SK-N-SH (cell line): ENCODE results near the gene EPHB2. TPM values are rescaled to one million over a fixed set of nuclear protein-coding genes. Genes with fewer than 3 reads are reported as not detected.

Experiments
- CTCF ChIA-PET: fragments of 300-600, 350-600 bp; formaldehyde crosslinking; extraction: SDS; loops from one replicate; lab custom pipeline; 2021; lab: Yijun Ruan, JAX
- POLR2A ChIA-PET: fragments of 350-600 bp; sonication (Branson Sonifier 250); formaldehyde crosslinking; extraction: SDS; loops from one replicate; lab custom pipeline; 2020; ENCODE audit warnings: antibody characterized with exemption, inconsistent platforms; lab: Yijun Ruan, JAX
- DNase-seq: peaks from one replicate; pipeline ENCODE4 v3.0.0; 2012
- H2AFZ ChIP-seq: fragments of 200-600 bp; sonication (generic); 2 replicates; pipeline ENCODE4 v1.8.1; 2016; ENCODE audit warnings: antibody characterized with exemption, mild to moderate bottlenecking, low read depth
- H3F3A ChIP-seq: fragments of 200-600 bp; sonication (generic); replicated peaks from 2 replicates; pipeline ENCODE3; 2016; ENCODE audit warnings: antibody characterized with exemption, mild to moderate bottlenecking; ENCODE audit not compliant: insufficient read depth
- H3K27ac ChIP-seq, 2 experiments: fragments of 200-500 bp in 1 of 2; fragments of 200-600 bp in 1 of 2; sonication (Bioruptor generic) in 1 of 2; sonication (generic), shearing (Covaris generic) in 1 of 2; 2 replicates each; pipeline versions ENCODE4 v1.5.1 to v1.6.1; 2014 to 2016; ENCODE audit warnings: low read depth in 2 of 2, inconsistent platforms in 1 of 2, low read length in 1 of 2, mild to moderate bottlenecking in 1 of 2, mixed read lengths in 1 of 2
- H3K27me3 ChIP-seq: fragments of 200-600 bp; sonication (generic), shearing (Covaris generic); 2 replicates; pipeline ENCODE4 v1.6.1; 2016; ENCODE audit warnings: mixed run types; ENCODE audit not compliant: insufficient read depth
- H3K36me3 ChIP-seq, 2 experiments: fragments of 200-500 bp in 1 of 2; fragments of 200-600 bp in 1 of 2; sonication (Bioruptor generic) in 1 of 2; sonication (generic) in 1 of 2; replicated peaks in 1 of 2; 2 replicates each; pipeline versions ENCODE3 to v1.5.1; 2014 to 2016; ENCODE audit warnings: low read length in 1 of 2, mild to moderate bottlenecking in 1 of 2; ENCODE audit not compliant: insufficient read depth in 2 of 2, control insufficient read depth in 1 of 2
- H3K4me1 ChIP-seq, 2 experiments: fragments of 200-500 bp in 1 of 2; fragments of 200-600 bp in 1 of 2; sonication (Bioruptor generic) in 1 of 2; sonication (generic), shearing (Covaris generic) in 1 of 2; 2 replicates each; pipeline versions ENCODE4 v1.5.1 to v1.6.1; 2014 to 2016; ENCODE audit warnings: low read depth in 1 of 2, low read length in 1 of 2, mixed run types in 1 of 2; ENCODE audit not compliant: insufficient read depth in 2 of 2, control insufficient read depth in 1 of 2
- H3K4me2 ChIP-seq: fragments of 200-600 bp; sonication (generic), shearing (Covaris generic); 2 replicates; pipeline ENCODE4 v1.6.1; 2017; ENCODE audit warnings: mixed run types
- H3K4me3 ChIP-seq, 2 experiments: fragments of 200-500 bp in 1 of 2; fragments of 200-600 bp in 1 of 2; sonication (Bioruptor generic) in 1 of 2; sonication (generic), shearing (Covaris generic) in 1 of 2; 2 replicates each; pipeline versions ENCODE4 v1.5.1 to v1.8.1; 2014 to 2016; ENCODE audit warnings: low read depth in 2 of 2, inconsistent platforms in 1 of 2, low read length in 1 of 2, mild to moderate bottlenecking in 1 of 2, mixed read lengths in 1 of 2, moderate library complexity in 1 of 2
- H3K79me2 ChIP-seq: fragments of 200-600 bp; sonication (generic); 2 replicates; pipeline ENCODE4 v1.8.1; 2017; ENCODE audit warnings: mild to moderate bottlenecking; ENCODE audit not compliant: insufficient read depth
- H3K9ac ChIP-seq: fragments of 200-600 bp; sonication (generic); 2 replicates; pipeline ENCODE4 v1.6.1; 2017; ENCODE audit warnings: mixed run types
- H3K9me2 ChIP-seq: fragments of 200-600 bp; sonication (generic); 2 replicates; pipeline ENCODE4 v1.6.1; 2017; ENCODE audit warnings: mixed run types
- H3K9me3 ChIP-seq: fragments of 200-600 bp; sonication (generic); 2 replicates; pipeline ENCODE4 v1.6.1; 2017; ENCODE audit warnings: mixed run types, mild to moderate bottlenecking, moderate library complexity
- H4K20me1 ChIP-seq: fragments of 200-600 bp; sonication (generic); 2 replicates; pipeline ENCODE4 v1.6.1; 2017; ENCODE audit warnings: mild to moderate bottlenecking, mixed run types; ENCODE audit not compliant: insufficient read depth
- CHD2 ChIP-seq: fragments of 150-350 bp; IDR thresholded peaks from 2 replicates; pipeline ENCODE4 v1.6.1; 2018; ENCODE audit warnings: low read length; ENCODE audit not compliant: partially characterized antibody
- ELF1 ChIP-seq: IDR thresholded peaks from 2 replicates; pipeline ENCODE4 v1.4.0; 2012
- EP300 ChIP-seq, 2 experiments: IDR thresholded peaks; 2 replicates each; pipeline versions ENCODE4 v1.4.0 to v1.6.1; 2012; ENCODE audit warnings: borderline replicate concordance in 1 of 2, low read depth in 1 of 2, low read length in 1 of 2
- FOSL2 ChIP-seq: IDR thresholded peaks from 2 replicates; pipeline ENCODE4 v1.4.0; 2012; ENCODE audit warnings: low read depth, mild to moderate bottlenecking, moderate library complexity, borderline replicate concordance
- FOXJ3 ChIP-seq: sonication (generic); formaldehyde crosslinking; IDR thresholded peaks from 2 replicates; pipeline ENCODE4 v1.5.1; 2020; ENCODE audit warnings: mild to moderate bottlenecking, missing genetic modification reagents
- GATA2 ChIP-seq: sonication (generic); formaldehyde crosslinking; IDR thresholded peaks from 2 replicates; pipeline ENCODE4 v1.5.0; 2020; ENCODE audit warnings: mild to moderate bottlenecking, missing genetic modification reagents
- NRF1 ChIP-seq: IDR thresholded peaks from 2 replicates; pipeline ENCODE4 v1.6.1; 2012; ENCODE audit warnings: low read depth, mild to moderate bottlenecking, low read length
- POLR2AphosphoS5 ChIP-seq: IDR thresholded peaks from 2 replicates; pipeline ENCODE4 v1.6.1; 2012; ENCODE audit warnings: low read depth, low read length
- RCOR1 ChIP-seq: fragments of 150-350 bp; IDR thresholded peaks from 2 replicates; pipeline ENCODE4 v1.6.1; 2017; ENCODE audit warnings: antibody characterized with exemption, low read length
- RXRA ChIP-seq: IDR thresholded peaks from 2 replicates; pipeline ENCODE4 v1.4.0; 2012; ENCODE audit warnings: low read depth, mild to moderate bottlenecking, borderline replicate concordance
- SMC3 ChIP-seq: IDR thresholded peaks from 2 replicates; pipeline ENCODE4 v1.6.1; 2012; ENCODE audit warnings: low read depth, low read length, improper control_type of control experiment
- TAF1 ChIP-seq: IDR thresholded peaks from 2 replicates; pipeline ENCODE4 v1.6.1; 2012; ENCODE audit warnings: low read depth, mild to moderate bottlenecking, low read length, moderate library complexity, borderline replicate concordance
- TCF12 ChIP-seq: IDR thresholded peaks from 2 replicates; pipeline ENCODE4 v1.4.0; 2012
- TEAD4 ChIP-seq: IDR thresholded peaks from 2 replicates; pipeline ENCODE4 v1.4.0; 2012; ENCODE audit warnings: mild to moderate bottlenecking, borderline replicate concordance; ENCODE audit not compliant: insufficient read depth
- YY1 ChIP-seq: IDR thresholded peaks from 2 replicates; pipeline ENCODE4 v1.4.0; 2012; ENCODE audit warnings: low read depth, mild to moderate bottlenecking
- WGBS: methylation state at CpG from one replicate; pipeline ENCODE4 v1.1.6; 2017; ENCODE audit warnings: low lambda C conversion rate; 5-methylcytosine and 5-hydroxymethylcytosine counted together
- polyA plus RNA-seq, 3 experiments: library from polyadenylated mRNA; depleted of rRNA; stranded (reverse); fragments of >200 nt; gene quantifications; 2 replicates each; pipeline ENCODE4 v1.2.3, GENCODE V29; 2012
- TF ChIP-seq, protein P1 (sequence below): fragments of 150-350 bp; IDR thresholded peaks from 2 replicates; pipeline ENCODE4 v1.6.1; 2016; ENCODE audit warnings: mild to moderate bottlenecking, low read depth, low read length
- TF ChIP-seq, protein P2 (sequence below): IDR thresholded peaks from 2 replicates; pipeline ENCODE4 v1.4.0; 2012; ENCODE audit warnings: low read depth, borderline replicate concordance
- TF ChIP-seq, protein P3 (sequence below): IDR thresholded peaks from 2 replicates; pipeline ENCODE4; 2012
- TF ChIP-seq, protein P4 (sequence below): fragments of 150-350 bp; IDR thresholded peaks from 2 replicates; pipeline ENCODE4 v1.6.1; 2017; ENCODE audit warnings: antibody characterized with exemption, low read length, low read depth, borderline replicate concordance

Gene EPHB2
- polyA plus RNA-seq, 1 of the 3 experiments (the other 2 are of a cell fraction) = 25.2 TPM

DNA sequence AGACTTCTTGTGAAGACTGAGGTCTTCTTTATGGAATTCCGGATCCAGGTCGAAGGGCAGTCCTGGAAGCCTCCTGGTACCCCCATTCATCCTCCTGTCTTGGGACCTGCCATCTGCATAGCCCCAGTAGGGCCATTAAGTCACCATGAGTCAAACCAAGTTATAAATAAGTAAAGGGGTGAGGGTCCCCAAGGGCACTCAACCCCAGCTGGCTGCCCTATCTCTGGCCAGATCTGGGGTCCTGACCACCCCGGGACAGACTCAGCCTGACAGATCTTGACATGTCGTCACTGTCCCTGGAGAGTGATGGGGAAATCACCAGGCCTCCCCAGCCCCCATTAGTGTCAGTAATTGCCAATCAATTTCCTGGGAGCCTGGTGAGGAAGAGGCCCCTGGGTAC, 108.7 kb downstream of the EPHB2 start:
- TF ChIP-seq RCOR1 (no peak), YY1 (no peak), TAF1 (no peak), CHD2 (no peak), TEAD4 (no peak), ELF1 (no peak), EP300 (IDR thresholded peaks at IDR 0.05; ENCODE audit: borderline replicate concordance in 1 of 2, low read depth in 1 of 2, low read length in 1 of 2) (no peak), NRF1 (no peak), RXRA (no peak), SMC3 (no peak), POLR2AphosphoS5 (no peak), GATA2 (CRISPR knock-in tag) (no peak), FOSL2 (no peak), TCF12 (no peak), FOXJ3 (no peak)
- TF ChIP-seq, protein P1, sequence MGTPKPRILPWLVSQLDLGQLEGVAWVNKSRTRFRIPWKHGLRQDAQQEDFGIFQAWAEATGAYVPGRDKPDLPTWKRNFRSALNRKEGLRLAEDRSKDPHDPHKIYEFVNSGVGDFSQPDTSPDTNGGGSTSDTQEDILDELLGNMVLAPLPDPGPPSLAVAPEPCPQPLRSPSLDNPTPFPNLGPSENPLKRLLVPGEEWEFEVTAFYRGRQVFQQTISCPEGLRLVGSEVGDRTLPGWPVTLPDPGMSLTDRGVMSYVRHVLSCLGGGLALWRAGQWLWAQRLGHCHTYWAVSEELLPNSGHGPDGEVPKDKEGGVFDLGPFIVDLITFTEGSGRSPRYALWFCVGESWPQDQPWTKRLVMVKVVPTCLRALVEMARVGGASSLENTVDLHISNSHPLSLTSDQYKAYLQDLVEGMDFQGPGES = no peak
- TF ChIP-seq, protein P2, sequence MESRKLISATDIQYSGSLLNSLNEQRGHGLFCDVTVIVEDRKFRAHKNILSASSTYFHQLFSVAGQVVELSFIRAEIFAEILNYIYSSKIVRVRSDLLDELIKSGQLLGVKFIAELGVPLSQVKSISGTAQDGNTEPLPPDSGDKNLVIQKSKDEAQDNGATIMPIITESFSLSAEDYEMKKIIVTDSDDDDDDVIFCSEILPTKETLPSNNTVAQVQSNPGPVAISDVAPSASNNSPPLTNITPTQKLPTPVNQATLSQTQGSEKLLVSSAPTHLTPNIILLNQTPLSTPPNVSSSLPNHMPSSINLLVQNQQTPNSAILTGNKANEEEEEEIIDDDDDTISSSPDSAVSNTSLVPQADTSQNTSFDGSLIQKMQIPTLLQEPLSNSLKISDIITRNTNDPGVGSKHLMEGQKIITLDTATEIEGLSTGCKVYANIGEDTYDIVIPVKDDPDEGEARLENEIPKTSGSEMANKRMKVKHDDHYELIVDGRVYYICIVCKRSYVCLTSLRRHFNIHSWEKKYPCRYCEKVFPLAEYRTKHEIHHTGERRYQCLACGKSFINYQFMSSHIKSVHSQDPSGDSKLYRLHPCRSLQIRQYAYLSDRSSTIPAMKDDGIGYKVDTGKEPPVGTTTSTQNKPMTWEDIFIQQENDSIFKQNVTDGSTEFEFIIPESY = no peak
- TF ChIP-seq, protein P3, sequence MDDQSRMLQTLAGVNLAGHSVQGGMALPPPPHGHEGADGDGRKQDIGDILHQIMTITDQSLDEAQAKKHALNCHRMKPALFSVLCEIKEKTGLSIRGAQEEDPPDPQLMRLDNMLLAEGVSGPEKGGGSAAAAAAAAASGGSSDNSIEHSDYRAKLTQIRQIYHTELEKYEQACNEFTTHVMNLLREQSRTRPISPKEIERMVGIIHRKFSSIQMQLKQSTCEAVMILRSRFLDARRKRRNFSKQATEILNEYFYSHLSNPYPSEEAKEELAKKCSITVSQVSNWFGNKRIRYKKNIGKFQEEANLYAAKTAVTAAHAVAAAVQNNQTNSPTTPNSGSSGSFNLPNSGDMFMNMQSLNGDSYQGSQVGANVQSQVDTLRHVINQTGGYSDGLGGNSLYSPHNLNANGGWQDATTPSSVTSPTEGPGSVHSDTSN = no peak
- TF ChIP-seq, protein P4, sequence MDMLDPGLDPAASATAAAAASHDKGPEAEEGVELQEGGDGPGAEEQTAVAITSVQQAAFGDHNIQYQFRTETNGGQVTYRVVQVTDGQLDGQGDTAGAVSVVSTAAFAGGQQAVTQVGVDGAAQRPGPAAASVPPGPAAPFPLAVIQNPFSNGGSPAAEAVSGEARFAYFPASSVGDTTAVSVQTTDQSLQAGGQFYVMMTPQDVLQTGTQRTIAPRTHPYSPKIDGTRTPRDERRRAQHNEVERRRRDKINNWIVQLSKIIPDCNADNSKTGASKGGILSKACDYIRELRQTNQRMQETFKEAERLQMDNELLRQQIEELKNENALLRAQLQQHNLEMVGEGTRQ = no peak
- TF ChIP-seq, all 33 proteins: peak for 0
- CTCF ChIA-PET = interaction anchor here (1.0 to 1.4 kb wide), 2 partner anchors 26 to 115 kb away, joined by 3 to 7 read pairs; no protein-coding TSS in a partner anchor
- POLR2A ChIA-PET = no interaction called here
- no peak for DNase-seq
- Histone ChIP-seq H3K79me2 (0 out of 2 replicates have a peak, but pooled peaks cover 3% of the 10 kb centered on the region), H3F3A (peaks cover 8% of the 10 kb centered on the region), H3K4me3 (no peak overlapping the region), H3K4me2 (no peak overlapping the region), H3K9ac (no peak overlapping the region), H3K9me2 (no peaks in the 10 kb centered on the region), H2AFZ (no peak overlapping the region), H3K4me1 (peaks cover 0 to 50% of the 10 kb centered on the region in 2 experiments; a peak in 1 of 4 replicates), H3K36me3 (no peaks in the 10 kb centered on the region), H3K27me3 (no peaks in the 10 kb centered on the region), H4K20me1 (no peaks in the 10 kb centered on the region), H3K27ac (no peak overlapping the region), H3K9me3 (no peaks in the 10 kb centered on the region)
- WGBS = 94% methylated on average over 4 of the region's 4 CpGs
